SJCRH30 (cell line): Measurements from ENCODE around the gene CEP85L. TPM values are rescaled to one million over a fixed set of nuclear protein-coding genes. Genes with fewer than 3 reads are reported as not detected.

Experiments used
- DNase-seq, 2 experiments: peaks; one replicate each; pipeline ENCODE4 v3.0.0-alpha.2; 2015 to 2020
- H3K27ac ChIP-seq: fragments of 250-450 bp; sonication (Bioruptor Pico); 2 replicates; pipeline ENCODE4 v1.5.1; 2020; ENCODE audit warnings: mild to moderate bottlenecking, moderate library complexity
- H3K27me3 ChIP-seq: fragments of 250-450 bp; sonication (Bioruptor Pico); 2 replicates; pipeline ENCODE4 v1.5.1; 2020; ENCODE audit warnings: mild to moderate bottlenecking, moderate library complexity
- H3K36me3 ChIP-seq: fragments of 250-450 bp; sonication (Bioruptor Pico); 2 replicates; pipeline ENCODE4 v1.5.1; 2020; ENCODE audit warnings: mild to moderate bottlenecking, moderate library complexity
- H3K4me1 ChIP-seq: fragments of 250-450 bp; sonication (Bioruptor Pico); 2 replicates; pipeline ENCODE4 v1.5.1; 2020; ENCODE audit warnings: mild to moderate bottlenecking, moderate library complexity
- H3K4me3 ChIP-seq: fragments of 250-450 bp; sonication (Bioruptor Pico); 2 replicates; pipeline ENCODE4 v1.5.1; 2020; ENCODE audit warnings: mild to moderate bottlenecking, moderate library complexity
- H3K9me3 ChIP-seq: fragments of 250-450 bp; sonication (Bioruptor Pico); replicated peaks from 2 replicates; pipeline ENCODE4 v1.5.1; 2020; ENCODE audit warnings: mild to moderate bottlenecking, moderate library complexity
- total RNA-seq: library from RNA; depleted of rRNA; stranded (reverse); fragments of >200 nt; shearing (Covaris generic); gene quantifications from 2 replicates; pipeline ENCODE4 v1.2.3, GENCODE V29; 2014

CEP85L gene
- total RNA-seq, 1 experiment from 2014 or later, result 15.7 TPM

DNA sequence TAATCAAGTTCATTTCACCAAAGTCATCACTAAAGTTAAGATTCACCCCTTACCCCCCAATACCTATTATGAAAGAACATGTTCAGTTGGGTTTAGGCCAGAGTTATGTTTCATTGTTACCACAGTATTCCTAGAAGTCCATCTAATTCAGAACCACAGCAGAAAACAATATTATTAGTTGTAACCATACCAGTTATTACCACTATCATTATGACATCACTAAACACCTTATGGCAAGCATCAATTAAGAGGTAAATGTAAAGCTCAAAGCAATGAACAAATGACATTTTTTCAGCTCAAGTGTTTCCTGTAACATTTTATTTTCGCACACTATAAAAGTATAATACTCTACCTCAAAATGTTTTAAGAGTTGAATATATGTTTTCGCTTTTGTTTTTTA lies 4.4 kb downstream of the CEP85L start:
- Histone ChIP-seq H3K36me3 (0 out of 2 replicates have a peak, but pooled peaks cover 2% of the 10 kb centered on the region), H3K4me3 (no peak overlapping the region), H3K27ac (no peak overlapping the region), H3K27me3 (no peaks in the 10 kb centered on the region), H3K4me1 (no peaks in the 10 kb centered on the region), H3K9me3 (no peaks in the 10 kb centered on the region)
- no peak for DNase-seq

DNA sequence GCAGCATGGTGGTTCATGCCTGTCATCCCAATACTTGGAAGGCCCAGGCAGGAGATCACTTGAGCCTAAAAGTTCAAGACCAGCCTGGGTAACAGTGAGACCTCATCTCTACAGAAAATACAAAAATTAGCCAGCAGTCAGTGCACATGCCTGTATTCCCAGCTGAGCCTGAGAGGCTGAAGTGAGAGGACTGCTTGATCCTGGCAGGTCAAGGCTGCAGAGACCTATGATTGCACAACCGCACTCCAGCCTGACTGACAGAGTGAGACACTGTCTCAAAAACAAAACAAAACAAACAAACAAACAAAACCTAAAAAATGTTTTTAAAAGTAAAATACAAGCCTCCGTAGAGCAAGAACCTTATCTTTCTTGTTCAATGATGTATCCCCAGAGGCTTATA lies 6.0 kb downstream of the CEP85L start:
- no peak for DNase-seq
- H3K36me3 ChIP-seq, result 0 out of 2 replicates have a peak, but pooled peaks cover 2% of the 10 kb centered on the region
- H3K4me1 ChIP-seq, result no peaks in the 10 kb centered on the region
- no peaks in the 10 kb centered on the region for H3K9me3 ChIP-seq
- H3K27me3 ChIP-seq, result no peaks in the 10 kb centered on the region
- no peak overlapping the region for H3K4me3 ChIP-seq
- no peak overlapping the region for H3K27ac ChIP-seq

- H3K27ac ChIP-seq, result no peak overlapping the region
- no peaks in the 10 kb centered on the region for H3K27me3 ChIP-seq
- 0 out of 2 replicates have a peak, but pooled peaks cover 2% of the 10 kb centered on the region for H3K36me3 ChIP-seq
- H3K4me3 ChIP-seq, result no peak overlapping the region
- no peaks in the 10 kb centered on the region for H3K4me1 ChIP-seq
- no peaks in the 10 kb centered on the region for H3K9me3 ChIP-seq
- no peak for DNase-seq
These were observed 7.4 kb downstream of the CEP85L start for GRCh38 chr6:118644007-118644406.

GRCh38 chr6:118641042-118641441 lies 10.3 kb downstream of the CEP85L start:
- no peak overlapping the region for H3K4me3 ChIP-seq
- DNase-seq, result no peak
- H3K36me3 ChIP-seq, result 0 out of 2 replicates have a peak, but pooled peaks cover 2% of the 10 kb centered on the region
- no peaks in the 10 kb centered on the region for H3K9me3 ChIP-seq
- H3K27ac ChIP-seq, result no peak overlapping the region
- no peaks in the 10 kb centered on the region for H3K4me1 ChIP-seq
- no peaks in the 10 kb centered on the region for H3K27me3 ChIP-seq

- no peak for DNase-seq
- H3K27ac ChIP-seq, result no peak overlapping the region
These were observed 12.1 kb downstream of the CEP85L start for GRCh38 chr6:118639054-118639964.

DNA sequence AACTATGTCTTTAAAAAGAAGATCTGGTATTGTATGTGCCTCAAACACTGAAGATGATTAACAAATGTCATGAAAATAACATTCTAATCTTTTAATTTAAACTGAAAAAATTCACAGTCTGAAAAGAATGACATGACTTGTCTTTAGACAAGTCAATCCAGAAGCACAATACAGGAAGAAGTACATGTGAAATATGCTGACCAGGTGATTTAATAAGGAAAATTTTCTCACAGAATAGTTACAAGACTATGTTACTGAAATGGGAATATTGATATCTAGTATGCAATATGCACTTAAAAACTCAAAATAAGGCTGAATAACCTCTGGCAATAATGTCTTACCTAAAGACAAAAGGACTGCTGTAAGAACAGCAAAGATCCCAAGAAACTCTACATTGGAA lies 13.1 kb downstream of the CEP85L start:
- Histone ChIP-seq H3K4me3 (no peak overlapping the region), H3K9me3 (no peaks in the 10 kb centered on the region), H3K27me3 (no peaks in the 10 kb centered on the region), H3K4me1 (no peaks in the 10 kb centered on the region; the same call in 1 of the 2 replicates), H3K36me3 (0 out of 2 replicates have a peak, but pooled peaks cover 2% of the 10 kb centered on the region), H3K27ac (no peak overlapping the region)
- DNase-seq, result no peak

More at GRCh38 chr6:118639054-118639964, 12.1 kb downstream of the CEP85L start:
- no peak overlapping the region for H3K4me3 ChIP-seq
- H3K27me3 ChIP-seq, result no peaks in the 10 kb centered on the region
- 0 out of 2 replicates have a peak, but pooled peaks cover 2% of the 10 kb centered on the region for H3K36me3 ChIP-seq
- no peaks in the 10 kb centered on the region for H3K9me3 ChIP-seq
- no peaks in the 10 kb centered on the region for H3K4me1 ChIP-seq

GRCh38 chr6:118635909-118636735 lies 15.3 kb downstream of the CEP85L start:
- DNase-seq, result no peak
- Histone ChIP-seq H3K27ac (no peak overlapping the region), H3K4me3 (no peak overlapping the region), H3K9me3 (no peaks in the 10 kb centered on the region), H3K36me3 (peaks cover 7% of the 10 kb centered on the region), H3K4me1 (no peaks in the 10 kb centered on the region; the same call in 1 of the 2 replicates), H3K27me3 (no peaks in the 10 kb centered on the region)

GRCh38 chr6:118632359-118632758 lies 19.0 kb downstream of the CEP85L start:
- Histone ChIP-seq H3K4me3 (no peak overlapping the region), H3K27me3 (no peaks in the 10 kb centered on the region), H3K9me3 (no peaks in the 10 kb centered on the region), H3K27ac (no peak overlapping the region), H3K4me1 (no peaks in the 10 kb centered on the region; the same call in 1 of the 2 replicates), H3K36me3 (peaks cover 14% of the 10 kb centered on the region)
- no peak for DNase-seq

GRCh38 chr6:118630923-118631322 lies 20.5 kb downstream of the CEP85L start:
- H3K27ac ChIP-seq, result no peak overlapping the region
- no peaks in the 10 kb centered on the region; the same call in 1 of the 2 replicates for H3K4me1 ChIP-seq
- H3K9me3 ChIP-seq, result no peaks in the 10 kb centered on the region; the same call in 1 of the 2 replicates
- no peak overlapping the region for H3K4me3 ChIP-seq
- H3K27me3 ChIP-seq, result no peaks in the 10 kb centered on the region
- no peak for DNase-seq
- H3K36me3 ChIP-seq, result peaks cover 14% of the 10 kb centered on the region

DNA sequence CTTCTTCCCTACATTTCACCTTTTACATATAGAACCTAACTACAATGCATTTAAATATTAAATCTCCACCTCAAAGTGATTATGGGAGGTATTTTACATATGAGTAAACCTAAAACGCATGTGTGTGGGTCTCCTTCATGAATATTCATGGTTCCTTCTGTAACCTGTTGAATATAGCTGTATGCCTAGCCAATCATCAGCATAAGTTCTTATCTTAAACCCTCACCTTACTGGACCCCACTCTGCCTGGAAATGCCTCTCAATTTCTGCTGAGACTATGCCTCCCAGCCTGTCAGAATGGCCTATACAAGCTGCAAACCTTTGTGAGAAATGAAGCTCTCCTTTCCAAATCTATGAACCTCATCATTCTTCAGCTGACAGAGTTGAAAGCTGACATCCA lies 21.3 kb downstream of the CEP85L start:
- no peaks in the 10 kb centered on the region; the same call in 1 of the 2 replicates for H3K4me1 ChIP-seq
- H3K4me3 ChIP-seq, result no peak overlapping the region
- no peaks in the 10 kb centered on the region; the same call in 1 of the 2 replicates for H3K9me3 ChIP-seq
- no peak overlapping the region for H3K27ac ChIP-seq
- peaks cover 14% of the 10 kb centered on the region for H3K36me3 ChIP-seq
- no peak for DNase-seq
- no peaks in the 10 kb centered on the region for H3K27me3 ChIP-seq

- Histone ChIP-seq H3K27ac (no peak overlapping the region), H3K36me3 (peaks cover 18% of the 10 kb centered on the region), H3K27me3 (no peaks in the 10 kb centered on the region), H3K9me3 (no peaks in the 10 kb centered on the region; the same call in 1 of the 2 replicates), H3K4me1 (no peaks in the 10 kb centered on the region), H3K4me3 (no peak overlapping the region)
- no peak for DNase-seq
These were observed 23.7 kb downstream of the CEP85L start for GRCh38 chr6:118627724-118628123.

- H3K36me3 ChIP-seq, result peaks cover 11% of the 10 kb centered on the region
- no peaks in the 10 kb centered on the region for H3K27me3 ChIP-seq
- H3K27ac ChIP-seq, result no peak overlapping the region
- H3K4me1 ChIP-seq, result no peaks in the 10 kb centered on the region
- no peaks in the 10 kb centered on the region; the same call in none of the 2 replicates for H3K9me3 ChIP-seq
- H3K4me3 ChIP-seq, result no peak overlapping the region
- no peak for DNase-seq
These were observed 25.6 kb downstream of the CEP85L start for GRCh38 chr6:118625833-118626232.

DNA sequence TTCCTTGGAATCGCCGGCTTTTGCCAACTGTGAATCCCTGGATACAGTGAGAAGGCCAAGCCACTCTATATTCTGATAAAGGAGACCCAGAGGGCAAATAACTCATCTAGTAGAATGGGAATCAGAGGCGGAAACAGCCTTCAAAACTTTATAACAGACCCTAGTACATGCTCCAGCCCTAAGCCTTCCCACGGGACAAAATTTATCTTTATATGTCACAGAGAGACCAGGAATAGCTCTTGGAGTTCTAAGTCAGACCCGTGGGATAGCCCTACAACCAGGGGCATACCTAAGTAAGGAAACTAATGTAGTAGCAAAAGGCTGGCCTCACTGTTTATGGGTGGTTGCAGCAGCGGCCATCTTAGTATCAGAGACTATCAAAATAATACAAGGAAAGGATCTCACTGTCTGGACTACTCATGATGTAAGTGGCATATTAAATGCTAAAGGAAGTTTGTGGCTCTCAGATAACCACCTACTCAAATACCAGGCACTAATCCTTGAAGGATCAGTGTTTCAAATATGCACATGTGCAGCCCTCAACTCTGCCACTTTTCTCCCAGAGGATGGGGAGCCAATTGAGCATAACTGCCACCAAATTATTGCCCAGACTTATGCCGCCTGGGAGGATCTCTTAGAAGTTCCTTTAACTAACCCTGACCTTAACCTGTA lies 29.5 kb downstream of the CEP85L start:
- Histone ChIP-seq H3K27ac (no peak overlapping the region), H3K4me1 (no peaks in the 10 kb centered on the region), H3K9me3 (no peaks in the 10 kb centered on the region; the same call in none of the 2 replicates), H3K27me3 (no peaks in the 10 kb centered on the region), H3K4me3 (no peak overlapping the region), H3K36me3 (0 out of 2 replicates have a peak, but pooled peaks cover 4% of the 10 kb centered on the region)
- DNase-seq, result no peak

GRCh38 chr6:118620202-118620601 lies 31.2 kb downstream of the CEP85L start:
- no peak overlapping the region for H3K27ac ChIP-seq
- DNase-seq, result no peak

More at GRCh38 chr6:118620202-118620601, 31.2 kb downstream of the CEP85L start:
- Histone ChIP-seq H3K36me3 (0 out of 2 replicates have a peak, but pooled peaks cover 4% of the 10 kb centered on the region), H3K4me3 (no peak overlapping the region), H3K4me1 (no peaks in the 10 kb centered on the region), H3K9me3 (no peaks in the 10 kb centered on the region; the same call in 1 of the 2 replicates), H3K27me3 (no peaks in the 10 kb centered on the region)
